ENCODE measurements around the gene USP26. TPM values are rescaled to one million over a fixed set of nuclear protein-coding genes. Genes with fewer than 3 reads are reported as not detected.

The USP26 gene
- total and polyA plus RNA-seq, 2 of the 13 experiments (the other 11 are each of a cell fraction or from before 2014, with no cell fraction given) = not detected

GRCh38 chrX:133072566-133072965 lies 24.3 kb downstream of the USP26 start (continued):
- TF ChIP-seq ZNF597 (CRISPR knock-in tag; IDR thresholded peaks at IDR 0.05) (no peak), CSRNP1 (CRISPR knock-in tag; IDR thresholded peaks at IDR 0.05) (no peak), ZBTB37 (CRISPR knock-in tag; IDR thresholded peaks at IDR 0.05) (no peak), ZNF878 (CRISPR knock-in tag; IDR thresholded peaks at IDR 0.05) (no peak)

- ATAC-seq = no peak
- in situ Hi-C loops (cut with HindIII; ENCODE audit: extremely low pct_ligation_motif_present, low pct_unique_long_range_greater_than_20kb) (no loop called here), intact Hi-C loops (cut with micrococcal nuclease; ENCODE audit: unreplicated experiment) (no loop called here)
- no peak overlapping the region for H3K27ac ChIP-seq (ENCODE audit: extremely low read length, insufficient read depth, low read length)
- 0% methylated on average over 2 of the region's 2 CpGs for WGBS (ENCODE audit: low lambda C conversion rate)
- no peak overlapping the region for H2AFZ ChIP-seq (ENCODE audit: low read length)
- no peak overlapping the region for H3K9ac ChIP-seq (ENCODE audit: insufficient read depth, low read depth, low read length)
- no peaks in the 10 kb centered on the region for H3K9me3 ChIP-seq (ENCODE audit: low read length)
- DNase-seq (ENCODE audit: low spot score) = no peak
- POLR2A ChIA-PET = no interaction called here
- no peaks in the 10 kb centered on the region for H3K27me3 ChIP-seq (ENCODE audit: control insufficient read depth in 1 of 2, insufficient read depth in 2 of 2, low read length in 2 of 2)
- no TSS peak for BruUV-seq (replicated peaks)
- no peaks in the 10 kb centered on the region for H4K20me1 ChIP-seq (ENCODE audit: insufficient read depth, low read length)
- CTCF ChIA-PET (ENCODE audit: low intra/inter-chr PET ratio, low total read pairs) = no interaction called here
- H3K79me2 ChIP-seq (ENCODE audit: insufficient read depth, low read length) = no peaks in the 10 kb centered on the region
- no peaks in the 10 kb centered on the region for H3K4me1 ChIP-seq (ENCODE audit: insufficient read depth, low read length)
- TF ChIP-seq ZNF747 (CRISPR knock-in tag; IDR thresholded peaks at IDR 0.05; ENCODE audit: borderline replicate concordance) (no peak), CCDC6 (CRISPR knock-in tag; IDR thresholded peaks at IDR 0.05) (no peak), KDM3A (CRISPR knock-in tag; IDR thresholded peaks at IDR 0.05; ENCODE audit: low read depth) (no peak)
- no peak overlapping the region for H3K4me2 ChIP-seq (ENCODE audit: low read depth, low read length)
- H3K36me3 ChIP-seq (replicated peaks in 1 of 2; ENCODE audit: control insufficient read depth in 1 of 2, insufficient read depth in 2 of 2, low read length in 2 of 2) = no peaks in the 10 kb centered on the region
- H3K4me3 ChIP-seq (replicated peaks in 1 of 3; ENCODE audit: insufficient read depth in 1 of 3, low read depth in 2 of 3, low read length in 3 of 3) = no peak overlapping the region
- FAIRE-seq = no peak
Observed at GRCh38 chrX:133068461-133068860, 28.4 kb downstream of the USP26 start.
